KOPT-K1 (cell line): ENCODE measurements around the gene DMD.

ENCODE experiments used
- H3K27ac ChIP-seq: fragments of 200-600 bp; sonication (generic); 2 replicates; pipeline ENCODE4 v1.5.1; 2016; ENCODE audit warnings: antibody characterized with exemption, mild to moderate bottlenecking, low read depth, low read length; ENCODE audit not compliant: poor library complexity, severe bottlenecking
- H3K36me3 ChIP-seq: fragments of 200-600 bp; sonication (generic); 2 replicates; pipeline ENCODE4 v1.5.1; 2017; ENCODE audit warnings: antibody characterized with exemption, mild to moderate bottlenecking, low read length, moderate library complexity; ENCODE audit not compliant: insufficient read depth
- H3K9me3 ChIP-seq: fragments of 200-600 bp; sonication (generic); 2 replicates; pipeline ENCODE4 v1.5.1; 2017; ENCODE audit warnings: antibody characterized with exemption, low read length, mild to moderate bottlenecking; ENCODE audit not compliant: insufficient read depth, poor library complexity, severe bottlenecking

Gene DMD

GRCh38 chrX:32877592-32877991 lies 333.8 kb downstream of the DMD start:
- Histone ChIP-seq H3K9me3 (no peaks in the 10 kb centered on the region), H3K36me3 (no peaks in the 10 kb centered on the region), H3K27ac (no peak overlapping the region)

GRCh38 chrX:32874839-32875238 lies 336.5 kb downstream of the DMD start:
- no peaks in the 10 kb centered on the region for H3K9me3 ChIP-seq
- no peak overlapping the region for H3K27ac ChIP-seq
- H3K36me3 ChIP-seq: no peaks in the 10 kb centered on the region

- H3K27ac ChIP-seq: no peak overlapping the region
- H3K9me3 ChIP-seq: no peaks in the 10 kb centered on the region
- H3K36me3 ChIP-seq: no peaks in the 10 kb centered on the region
These were observed 337.6 kb downstream of the DMD start for GRCh38 chrX:32873786-32874185.

GRCh38 chrX:32871636-32872035 lies 339.7 kb downstream of the DMD start:
- Histone ChIP-seq H3K27ac (no peak overlapping the region), H3K36me3 (no peaks in the 10 kb centered on the region), H3K9me3 (no peaks in the 10 kb centered on the region)

- Histone ChIP-seq H3K36me3 (no peaks in the 10 kb centered on the region), H3K27ac (no peak overlapping the region), H3K9me3 (no peaks in the 10 kb centered on the region)
These were observed 342.8 kb downstream of the DMD start for GRCh38 chrX:32868524-32868895.

GRCh38 chrX:32867781-32868523 lies 343.4 kb downstream of the DMD start:
- Histone ChIP-seq H3K36me3 (no peaks in the 10 kb centered on the region), H3K27ac (no peak overlapping the region), H3K9me3 (no peaks in the 10 kb centered on the region)

- no peaks in the 10 kb centered on the region for H3K36me3 ChIP-seq
- no peaks in the 10 kb centered on the region for H3K9me3 ChIP-seq
- H3K27ac ChIP-seq: no peak overlapping the region
These were observed 359.1 kb downstream of the DMD start for GRCh38 chrX:32852203-32852602.

GRCh38 chrX:32851556-32851955 lies 359.8 kb downstream of the DMD start:
- Histone ChIP-seq H3K36me3 (no peaks in the 10 kb centered on the region), H3K27ac (no peak overlapping the region)

GRCh38 chrX:32847921-32848320 lies 363.4 kb downstream of the DMD start:
- H3K27ac ChIP-seq: no peak overlapping the region
- H3K36me3 ChIP-seq: no peaks in the 10 kb centered on the region
- H3K9me3 ChIP-seq: no peaks in the 10 kb centered on the region

More at GRCh38 chrX:32851556-32851955, 359.8 kb downstream of the DMD start:
- H3K9me3 ChIP-seq: no peaks in the 10 kb centered on the region

- H3K36me3 ChIP-seq: no peaks in the 10 kb centered on the region
- H3K27ac ChIP-seq: no peak overlapping the region
- H3K9me3 ChIP-seq: no peaks in the 10 kb centered on the region
These were observed 369.3 kb downstream of the DMD start for GRCh38 chrX:32842053-32842452.

GRCh38 chrX:32839781-32840180 lies 371.6 kb downstream of the DMD start:
- Histone ChIP-seq H3K36me3 (no peaks in the 10 kb centered on the region), H3K9me3 (no peaks in the 10 kb centered on the region), H3K27ac (no peak overlapping the region)

GRCh38 chrX:32825009-32825408 lies 386.3 kb downstream of the DMD start:
- no peak overlapping the region for H3K27ac ChIP-seq
- no peaks in the 10 kb centered on the region for H3K9me3 ChIP-seq
- no peaks in the 10 kb centered on the region for H3K36me3 ChIP-seq

GRCh38 chrX:32804034-32804433 lies 407.3 kb downstream of the DMD start:
- no peaks in the 10 kb centered on the region for H3K9me3 ChIP-seq
- no peaks in the 10 kb centered on the region for H3K36me3 ChIP-seq
- H3K27ac ChIP-seq: no peak overlapping the region

GRCh38 chrX:32798990-32799389 lies 412.4 kb downstream of the DMD start:
- H3K36me3 ChIP-seq: no peaks in the 10 kb centered on the region
- no peak overlapping the region for H3K27ac ChIP-seq
- no peaks in the 10 kb centered on the region for H3K9me3 ChIP-seq

GRCh38 chrX:32788936-32789335 lies 422.4 kb downstream of the DMD start:
- H3K27ac ChIP-seq: no peak overlapping the region
- H3K9me3 ChIP-seq: no peaks in the 10 kb centered on the region
- no peaks in the 10 kb centered on the region for H3K36me3 ChIP-seq

- Histone ChIP-seq H3K36me3 (no peaks in the 10 kb centered on the region), H3K9me3 (no peaks in the 10 kb centered on the region), H3K27ac (no peak overlapping the region)
These were observed 431.2 kb downstream of the DMD start for GRCh38 chrX:32780109-32780508.
